NCI-H1417 treated with DMSO at 0.1 percent for 48 hours (cell line): ENCODE data around the gene UAP1.

Experiments
- DNase-seq: peaks from one replicate; lab custom pipeline; 2025; lab: John Stamatoyannopoulos, UW

UAP1 gene

GRCh38 chr1:162561616-162562469, at the start of gene UAP1:
Gene UAP1, plus strand, starts transcription at chr1:162561722. Its CDS starts 4,347 bp downstream, at chr1:162566069.
- no peak for DNase-seq

- no peak for DNase-seq
Measured at GRCh38 chr1:162527314-162527713, 34.2 kb upstream of the UAP1 start.

- no peak for DNase-seq
Measured at GRCh38 chr1:162530307-162530987, 31.1 kb upstream of the UAP1 start.

GRCh38 chr1:162530988-162531319, 30.6 kb upstream of the UAP1 start:
- no peak for DNase-seq

- DNase-seq, result no peak
Measured at GRCh38 chr1:162535501-162535900, 26.0 kb upstream of the UAP1 start.

GRCh38 chr1:162536511-162536910, 25.0 kb upstream of the UAP1 start:
- DNase-seq, result no peak

- no peak for DNase-seq
Measured at GRCh38 chr1:162537216-162537615, 24.3 kb upstream of the UAP1 start.

GRCh38 chr1:162538815-162539431, 22.6 kb upstream of the UAP1 start:
- DNase-seq, result no peak

- DNase-seq, result no peak
Measured at GRCh38 chr1:162541619-162542141, 19.8 kb upstream of the UAP1 start.

- DNase-seq, result no peak
Measured at GRCh38 chr1:162543228-162543627, 18.3 kb upstream of the UAP1 start.

- DNase-seq, result no peak
Measured at GRCh38 chr1:162548170-162548569, 13.4 kb upstream of the UAP1 start.

GRCh38 chr1:162549001-162549400, 12.5 kb upstream of the UAP1 start:
- no peak for DNase-seq

GRCh38 chr1:162550925-162551324, 10.6 kb upstream of the UAP1 start:
- DNase-seq, result no peak

- DNase-seq, result no peak
Measured at GRCh38 chr1:162551969-162552683, 9.4 kb upstream of the UAP1 start.

- no peak for DNase-seq
Measured at GRCh38 chr1:162552684-162553252, 8.8 kb upstream of the UAP1 start.

- no peak for DNase-seq
Measured at GRCh38 chr1:162554258-162554657, 7.3 kb upstream of the UAP1 start.

GRCh38 chr1:162557536-162557935, 4.0 kb upstream of the UAP1 start:
- no peak for DNase-seq

GRCh38 chr1:162560303-162561036, 1.1 kb upstream of the UAP1 start:
- no peak for DNase-seq

- DNase-seq, result peak; percentile 77
Measured at GRCh38 chr1:162561037-162561615, 396 bp upstream of the UAP1 start.

- DNase-seq, result no peak
Measured at GRCh38 chr1:162562470-162562828, 927 bp downstream of the UAP1 start.

GRCh38 chr1:162564762-162565218, 3.3 kb downstream of the UAP1 start:
- DNase-seq, result no peak
